HK-2 (cell line): ENCODE results near the gene DNASE1L2.

Source experiments
- DNase-seq: peaks from one replicate; pipeline ENCODE4 v3.0.0-alpha.2; 2018; ENCODE audit not compliant: unreplicated experiment

The DNASE1L2 gene

DNA sequence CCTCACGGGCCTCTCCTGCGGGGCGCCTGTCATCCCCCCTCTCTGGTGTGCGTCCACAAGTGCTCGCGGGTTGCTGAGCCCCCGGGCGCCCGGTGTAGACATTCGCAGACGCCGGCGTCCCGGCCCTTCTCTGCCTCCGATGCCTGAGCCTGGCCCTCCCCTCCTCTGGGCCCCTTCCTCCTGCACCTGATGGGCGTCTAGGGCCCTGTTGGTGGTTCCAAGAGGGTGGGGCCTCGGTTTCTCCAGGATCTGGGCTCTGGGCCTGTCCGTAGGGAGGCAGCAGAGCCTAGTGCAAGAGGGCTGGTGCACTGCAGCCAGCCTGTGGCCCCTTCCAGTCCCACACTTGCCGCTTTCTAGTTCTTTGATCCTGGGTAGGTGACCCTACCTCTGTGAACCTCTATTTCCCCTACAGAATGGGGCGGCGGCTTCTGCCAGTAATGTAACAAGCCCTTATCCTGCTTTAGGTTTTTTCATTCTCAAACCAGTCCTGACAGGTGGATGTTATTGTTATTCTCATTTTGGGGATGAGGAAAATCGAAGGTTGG lies 12.2 kb upstream of the DNASE1L2 start:
- DNase-seq, result peak; percentile 43

DNA sequence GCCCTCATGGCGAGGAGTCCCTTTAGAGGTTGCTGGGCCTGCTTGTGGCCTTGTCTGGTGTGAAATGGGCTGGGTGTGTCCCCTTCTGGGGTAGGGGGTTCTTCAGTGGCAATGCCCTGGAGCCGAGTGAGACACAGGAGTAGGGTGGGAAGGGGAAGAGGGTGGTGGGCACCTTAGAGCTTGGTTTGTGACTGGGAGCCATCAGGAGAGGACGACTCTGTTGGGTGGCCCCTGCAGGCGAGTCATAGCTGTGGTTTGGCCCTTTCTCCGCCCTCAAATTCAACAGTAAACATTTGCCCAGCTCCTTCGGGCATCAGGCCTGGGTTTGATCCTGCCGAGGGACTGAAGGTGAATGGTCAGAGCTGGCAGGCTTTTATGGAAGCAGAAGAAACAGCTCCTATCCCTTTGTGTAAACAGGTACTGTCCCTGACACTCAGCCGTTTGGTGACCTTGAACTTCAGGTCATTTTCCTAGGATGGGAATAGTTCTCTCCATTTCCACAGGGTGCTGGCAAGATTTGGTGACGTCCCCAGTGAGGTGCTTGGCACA lies 9.9 kb upstream of the DNASE1L2 start:
- no peak for DNase-seq

- no peak for DNase-seq
Observed at GRCh38 chr16:2226918-2227317, 9.3 kb upstream of the DNASE1L2 start.

DNA sequence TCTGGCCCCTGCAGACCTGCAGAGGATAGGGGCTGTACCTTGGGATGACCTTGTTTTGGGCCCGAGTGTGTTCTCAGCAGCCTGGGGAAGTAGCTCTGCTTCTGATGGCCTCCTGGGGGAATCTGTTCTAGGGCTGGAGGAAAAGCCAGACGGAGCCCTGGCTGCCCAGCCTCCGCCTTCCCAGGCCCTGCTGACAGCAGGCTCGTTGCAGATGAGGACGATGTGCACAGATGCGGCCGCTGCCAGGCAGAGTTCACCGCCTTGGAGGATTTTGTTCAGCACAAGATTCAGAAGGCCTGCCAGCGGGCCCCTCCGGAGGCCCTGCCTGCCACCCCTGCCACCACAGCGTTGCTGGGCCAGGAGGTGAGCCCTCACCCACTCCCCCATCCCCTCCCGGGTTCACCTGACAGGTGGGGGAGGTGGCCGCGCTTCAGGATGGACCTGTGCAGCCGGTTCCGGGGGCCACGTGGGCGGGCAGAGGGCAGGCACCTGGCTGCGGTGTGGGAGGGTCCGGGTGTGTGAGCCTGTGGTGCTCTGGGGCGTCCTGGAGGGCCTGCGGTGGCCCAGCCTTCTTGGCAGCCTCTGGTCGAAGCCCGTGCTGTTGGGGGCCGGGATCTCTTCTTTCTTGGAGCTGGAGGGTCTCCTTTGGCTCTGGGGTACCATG lies 8.0 kb upstream of the DNASE1L2 start:
- DNase-seq, result no peak

DNA sequence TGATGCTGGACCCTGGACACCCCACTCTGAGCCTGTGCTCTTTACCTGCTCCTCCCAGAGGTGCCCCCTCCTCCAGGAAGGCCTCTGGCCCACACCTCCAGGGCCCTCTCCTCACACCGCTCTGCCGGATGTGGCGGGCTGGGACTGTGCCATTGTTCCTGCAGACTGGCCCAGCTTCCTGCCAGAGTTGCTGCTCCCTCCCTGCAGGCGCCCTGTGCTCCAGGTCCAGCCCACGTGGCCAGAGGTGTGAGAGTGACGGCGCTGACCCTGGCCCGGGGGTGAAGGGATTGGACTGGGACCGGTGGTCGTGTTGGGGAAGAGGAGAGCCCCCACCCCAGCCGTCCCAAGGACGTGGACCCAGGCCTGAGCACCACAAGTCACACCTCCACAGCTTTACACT lies 7.2 kb upstream of the DNASE1L2 start:
- no peak for DNase-seq

GRCh38 chr16:2229632-2230250 lies 6.5 kb upstream of the DNASE1L2 start:
- no peak for DNase-seq

- no peak for DNase-seq
Observed at GRCh38 chr16:2230376-2230775, 5.9 kb upstream of the DNASE1L2 start.

GRCh38 chr16:2231016-2231931 lies 5.0 kb upstream of the DNASE1L2 start:
- no peak for DNase-seq

DNA sequence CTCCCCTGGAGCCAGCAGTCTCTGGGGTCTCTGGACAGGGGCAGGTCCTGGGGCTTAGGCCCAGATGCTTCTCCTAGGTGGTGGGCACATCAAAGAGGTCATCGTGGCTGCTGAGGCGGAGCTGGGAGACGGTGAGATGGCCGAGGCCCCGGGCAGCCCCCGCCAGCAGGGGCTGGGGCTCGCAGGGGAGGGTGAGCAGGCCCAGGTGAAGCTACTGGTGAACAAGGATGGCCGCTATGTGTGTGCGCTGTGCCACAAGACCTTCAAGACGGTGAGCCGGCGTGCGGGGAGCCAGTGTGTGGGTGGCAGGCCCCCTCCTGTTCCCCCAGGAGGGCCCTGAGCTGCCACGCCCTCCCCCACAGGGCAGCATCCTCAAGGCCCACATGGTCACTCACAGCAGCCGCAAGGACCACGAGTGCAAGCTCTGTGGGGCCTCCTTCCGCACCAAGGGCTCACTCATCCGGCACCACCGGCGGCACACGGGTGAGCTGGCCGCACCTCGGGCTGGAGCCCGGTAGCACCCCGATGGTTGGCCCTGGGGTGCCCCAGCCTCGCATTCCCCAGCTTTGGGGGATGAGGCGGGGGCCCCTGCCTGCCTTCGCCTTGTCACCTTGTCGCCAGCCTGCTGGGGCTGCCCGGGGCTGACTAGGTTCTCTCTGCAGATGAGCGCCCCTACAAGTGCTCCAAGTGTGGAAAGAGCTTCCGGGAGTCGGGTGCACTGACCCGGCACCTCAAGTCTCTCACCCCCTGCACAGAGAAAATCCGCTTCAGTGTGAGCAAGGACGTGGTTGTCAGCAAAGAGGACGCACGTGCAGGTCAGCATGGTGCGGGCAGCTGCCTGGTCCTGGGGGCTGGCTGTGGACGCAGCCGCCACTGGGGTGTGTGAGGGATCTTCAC lies 3.9 kb upstream of the DNASE1L2 start:
- DNase-seq, result no peak

DNA sequence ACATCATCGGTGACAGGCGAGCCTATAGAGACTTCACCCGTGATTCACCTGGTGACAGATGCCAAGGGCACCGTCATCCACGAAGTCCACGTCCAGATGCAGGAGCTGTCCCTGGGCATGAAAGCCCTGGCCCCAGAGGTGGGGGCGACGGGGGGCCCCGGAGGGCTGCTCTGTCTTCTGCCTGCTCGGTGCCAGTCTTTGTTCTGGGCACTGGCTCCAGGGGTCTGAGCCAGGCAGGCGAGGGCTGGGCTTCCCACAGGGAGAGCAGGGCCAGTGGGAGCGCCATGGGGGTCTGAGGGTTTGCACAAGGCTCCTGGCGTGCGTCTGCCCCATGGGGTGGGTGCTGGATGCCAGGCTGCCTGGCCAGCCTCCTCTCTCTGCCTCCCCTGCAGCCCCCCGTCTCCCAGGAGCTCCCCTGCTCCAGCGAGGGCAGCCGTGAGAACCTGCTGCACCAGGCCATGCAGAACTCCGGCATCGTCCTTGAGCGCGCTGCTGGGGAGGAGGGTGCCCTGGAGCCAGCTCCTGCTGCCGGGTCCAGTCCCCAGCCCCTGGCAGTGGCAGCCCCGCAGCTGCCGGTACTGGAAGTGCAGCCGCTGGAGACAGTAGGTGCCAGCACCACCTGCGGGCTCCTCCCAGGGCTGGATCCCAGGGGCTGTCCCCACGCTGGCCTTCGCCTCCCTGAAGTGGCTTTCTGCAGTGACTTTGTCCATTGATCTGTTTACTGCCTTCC lies 3.0 kb upstream of the DNASE1L2 start:
- DNase-seq, result no peak

GRCh38 chr16:2233872-2234812 lies 2.1 kb upstream of the DNASE1L2 start:
- no peak for DNase-seq

DNA sequence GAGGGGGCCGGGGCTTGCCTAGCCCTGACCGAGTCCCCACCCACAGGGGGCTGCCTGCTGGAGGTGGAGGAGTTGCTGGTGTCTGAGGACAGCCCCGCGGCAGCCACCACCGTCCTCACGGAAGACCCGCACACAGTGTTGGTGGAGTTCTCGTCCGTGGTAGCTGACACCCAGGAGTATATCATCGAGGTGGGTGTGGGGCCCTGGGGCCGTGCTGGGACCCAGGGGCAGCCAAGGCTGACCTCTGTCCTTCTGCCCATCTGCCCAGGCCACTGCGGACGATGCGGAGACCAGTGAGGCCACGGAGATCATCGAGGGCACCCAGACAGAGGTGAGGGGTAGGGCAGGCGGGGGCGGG lies 1.5 kb upstream of the DNASE1L2 start:
- DNase-seq, result no peak

GRCh38 chr16:2235234-2235651 lies 1.0 kb upstream of the DNASE1L2 start:
- DNase-seq, result no peak

DNA sequence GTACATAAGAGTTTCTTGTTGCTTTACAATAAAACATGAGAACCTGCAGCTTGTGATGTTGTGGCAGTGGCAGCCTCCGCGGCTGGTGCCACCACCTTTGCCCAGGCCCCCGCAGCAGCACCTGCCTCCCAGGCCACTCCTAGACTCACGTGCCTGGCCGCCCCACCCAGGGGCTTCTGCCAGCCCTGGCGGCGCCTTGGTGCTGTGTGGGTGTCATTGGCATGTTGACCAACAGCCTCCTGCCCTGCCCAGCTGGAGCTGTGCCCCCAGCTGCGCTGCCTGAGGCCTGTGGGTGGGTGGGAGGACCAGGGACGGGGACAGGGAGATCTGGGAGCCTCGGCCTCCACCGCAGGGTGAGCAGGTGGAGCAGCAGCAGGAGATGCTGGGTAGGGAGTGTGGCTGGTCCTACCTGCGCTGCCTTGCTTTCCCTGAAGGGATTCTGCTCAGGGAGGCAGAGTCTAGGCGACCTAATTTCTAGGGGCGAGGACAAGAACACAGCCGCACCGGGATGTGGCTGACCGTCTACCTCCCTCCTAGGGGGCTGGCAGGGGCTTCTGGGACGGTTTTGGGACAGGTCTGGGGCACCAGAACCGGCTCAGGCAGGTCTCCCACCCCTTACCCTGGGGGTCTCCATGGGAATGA lies 428 bp upstream of the DNASE1L2 start:
- DNase-seq, result no peak

- no peak for DNase-seq
Observed at GRCh38 chr16:2237102-2237482, 848 bp downstream of the DNASE1L2 start.

- DNase-seq, result no peak
Observed at GRCh38 chr16:2237493-2238149, 1.4 kb downstream of the DNASE1L2 start.

DNA sequence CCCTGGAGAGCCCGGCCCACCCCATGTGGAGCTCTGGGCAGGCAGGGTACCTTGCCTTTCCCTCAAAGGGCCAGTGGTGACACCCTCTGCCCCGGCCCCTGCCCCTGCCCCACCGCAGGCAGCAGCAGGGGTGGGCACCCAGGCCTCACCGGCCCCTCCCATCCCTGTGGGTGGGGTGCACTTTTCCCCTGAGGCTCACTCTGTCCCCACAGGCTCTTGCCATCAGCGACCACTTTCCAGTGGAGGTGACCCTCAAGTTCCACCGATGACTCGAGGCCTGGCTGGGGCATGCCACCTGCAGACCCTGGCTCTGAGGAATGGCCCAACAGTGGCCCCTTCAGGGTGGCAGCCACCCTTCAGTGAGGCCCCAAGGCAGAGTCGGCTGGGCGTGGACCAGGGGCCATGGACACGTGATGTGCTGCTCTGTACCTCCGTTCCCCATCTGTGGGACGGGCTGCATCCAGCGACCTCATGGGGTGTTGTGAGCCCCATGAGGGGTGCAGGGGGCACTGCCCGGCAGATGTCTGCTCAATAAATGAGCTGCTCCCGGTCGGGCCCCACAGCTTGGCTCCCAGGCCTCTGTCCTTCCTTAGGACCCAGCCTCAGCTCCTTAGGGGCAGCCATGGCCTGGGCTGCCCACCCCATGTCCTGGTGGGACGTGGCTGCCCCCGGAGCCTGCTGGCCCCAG lies 2.0 kb downstream of the DNASE1L2 start:
- no peak for DNase-seq
